ENCODE results near the gene SIMC1.
"Not testable (repeated sequence)": the region's sequence is repeated elsewhere in the genome, so short reads cannot be mapped to it uniquely, and the experiment has no call there.

- TF ChIP-seq POLR2A, POLR2AphosphoS5, TAF1 (IDR thresholded peaks at IDR 0.05; ENCODE audit: low read depth, low read length): not testable (repeated sequence)
Measured at GRCh38 chr5:176237971-176238644, at the start of gene SIMC1.
